Right renal cortex interstitium (tissue), 3 donors: Measurements from ENCODE around the gene APC2. TPM values are rescaled to one million over a fixed set of nuclear protein-coding genes. Genes with fewer than 3 reads are reported as not detected.

Experiments used
- DNase-seq, 3 donors: peaks; one replicate each; pipeline ENCODE4 v3.0.0-alpha.2; 2013; ENCODE audit warnings: low read depth in 3 of 3, low spot score in 2 of 3
- polyA plus RNA-seq, 3 donors: library from polyadenylated mRNA; unstranded; fragments of 120-200 nt; gene quantifications; one replicate each; pipeline ENCODE4 v1.2.1, GENCODE V29; 2013; ENCODE audit not compliant: insufficient read length in 3 of 3

The APC2 gene
- polyA plus RNA-seq = 1 to 10 TPM in 2 of 3 donors, under 1 TPM in 1; 0.86 to 1.1 (median 1.0) TPM

- DNase-seq = no peak
Observed at GRCh38 chr19:1449467-1450442, at the start of gene APC2. TSS of gene APC2 (plus strand) at chr19:1450121. CDS start at chr19:1453002, 2,881 bp downstream.

DNA sequence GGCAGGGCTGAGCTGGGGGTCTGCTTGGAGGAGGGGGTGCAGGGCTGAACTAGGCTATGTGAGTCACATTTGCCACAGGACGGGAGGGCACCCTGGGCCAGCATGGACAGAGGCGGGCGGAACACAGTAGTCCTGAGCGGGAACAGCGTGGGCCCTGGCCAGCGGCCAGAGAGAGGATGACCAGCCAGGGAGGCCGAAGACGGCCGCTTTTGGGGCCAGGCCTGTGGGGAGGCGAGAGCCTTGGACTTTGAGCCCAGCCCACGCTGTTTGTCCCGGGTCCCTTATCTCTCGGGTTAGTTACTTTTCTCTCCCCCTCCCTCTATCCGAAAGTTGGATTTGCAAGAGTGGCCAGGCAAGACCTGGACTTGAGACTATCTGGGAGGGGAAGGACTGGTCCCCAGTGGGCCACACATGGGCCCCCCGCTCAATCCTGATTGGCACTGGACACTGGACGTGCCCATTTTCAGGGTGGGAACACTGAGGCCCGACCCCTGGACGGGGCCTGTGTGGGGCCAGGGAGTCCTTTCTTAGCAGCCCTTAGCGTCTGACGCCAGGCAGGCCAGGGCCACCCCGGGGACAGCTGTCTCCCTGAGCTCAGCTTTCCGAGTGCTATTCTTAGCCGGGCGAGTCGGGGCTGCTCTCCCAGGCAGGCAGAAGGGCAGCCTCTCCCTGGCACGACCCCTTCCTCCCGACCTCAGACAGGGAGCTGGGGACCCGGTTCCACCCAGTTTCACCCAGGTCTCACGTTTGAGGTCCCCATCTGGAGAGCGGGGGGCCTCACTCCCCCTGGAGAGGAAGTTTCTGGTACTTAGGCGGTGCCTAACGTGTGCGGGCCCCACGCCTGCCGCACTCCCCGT is 49.4 kb upstream of the APC2 start:
- DNase-seq = no peak

- DNase-seq = no peak
Observed at GRCh38 chr19:1401138-1401888, 48.6 kb upstream of the APC2 start, which contains the start of gene GAMT. TSS of gene GAMT (minus strand) at chr19:1401542. CDS start at chr19:1401476, 66 bp downstream.

DNA sequence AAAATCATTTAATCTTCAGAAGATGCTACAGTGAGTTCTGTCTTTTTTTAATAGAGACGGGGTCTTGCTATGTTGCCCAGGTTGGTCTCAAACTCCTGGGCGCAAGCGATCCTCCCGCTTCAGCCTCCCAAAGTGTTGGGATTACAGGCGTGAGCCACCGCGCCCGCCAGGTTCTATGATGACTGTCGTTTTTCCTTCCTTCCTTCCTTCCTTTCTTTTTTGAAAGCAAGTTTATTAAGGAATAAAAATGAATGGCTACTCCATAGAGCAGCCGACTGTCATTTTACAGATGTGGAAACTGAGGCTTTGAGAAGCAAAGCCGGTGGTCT is 48.1 kb upstream of the APC2 start:
- DNase-seq = no peak

- no peak for DNase-seq
Observed at GRCh38 chr19:1402411-1403070, 47.4 kb upstream of the APC2 start.

DNA sequence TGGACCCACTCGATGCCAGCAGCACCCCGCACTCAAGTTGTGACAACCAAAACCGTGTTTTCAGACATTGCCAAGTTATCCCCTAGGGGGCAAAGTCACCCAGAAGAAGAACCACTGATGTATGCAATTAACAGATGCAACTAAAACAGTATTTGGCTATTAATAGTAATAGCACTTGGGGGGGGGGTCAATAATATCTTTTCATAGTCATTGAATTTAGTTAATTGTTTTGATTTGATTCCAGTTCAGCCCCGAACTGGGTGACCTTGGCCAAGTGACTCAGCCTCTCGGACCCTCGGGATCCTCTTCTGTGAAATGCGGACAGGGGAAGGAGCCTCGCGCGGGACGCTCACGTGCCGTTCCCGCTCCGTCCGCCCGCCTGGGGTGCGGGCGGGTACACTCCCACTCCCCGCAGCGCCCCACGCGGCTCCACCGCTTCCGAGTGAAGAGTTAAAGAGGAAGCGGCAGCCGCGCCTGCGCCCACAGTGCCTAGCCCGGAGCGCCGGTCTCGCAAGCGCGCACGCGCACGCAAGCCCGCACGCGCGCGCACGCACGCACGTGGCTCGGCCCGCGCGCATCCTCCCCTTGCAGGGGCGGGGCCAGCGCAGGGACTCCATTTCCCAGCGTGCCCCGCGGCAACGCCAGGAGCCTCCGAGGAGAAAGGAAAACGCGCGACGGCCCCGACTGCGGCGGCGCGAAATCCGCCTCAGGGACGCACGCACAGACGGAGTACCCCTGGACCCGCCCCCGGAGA is 43.0 kb upstream of the APC2 start:
- peak; percentile 89 to 97 (median 96) for DNase-seq

DNA sequence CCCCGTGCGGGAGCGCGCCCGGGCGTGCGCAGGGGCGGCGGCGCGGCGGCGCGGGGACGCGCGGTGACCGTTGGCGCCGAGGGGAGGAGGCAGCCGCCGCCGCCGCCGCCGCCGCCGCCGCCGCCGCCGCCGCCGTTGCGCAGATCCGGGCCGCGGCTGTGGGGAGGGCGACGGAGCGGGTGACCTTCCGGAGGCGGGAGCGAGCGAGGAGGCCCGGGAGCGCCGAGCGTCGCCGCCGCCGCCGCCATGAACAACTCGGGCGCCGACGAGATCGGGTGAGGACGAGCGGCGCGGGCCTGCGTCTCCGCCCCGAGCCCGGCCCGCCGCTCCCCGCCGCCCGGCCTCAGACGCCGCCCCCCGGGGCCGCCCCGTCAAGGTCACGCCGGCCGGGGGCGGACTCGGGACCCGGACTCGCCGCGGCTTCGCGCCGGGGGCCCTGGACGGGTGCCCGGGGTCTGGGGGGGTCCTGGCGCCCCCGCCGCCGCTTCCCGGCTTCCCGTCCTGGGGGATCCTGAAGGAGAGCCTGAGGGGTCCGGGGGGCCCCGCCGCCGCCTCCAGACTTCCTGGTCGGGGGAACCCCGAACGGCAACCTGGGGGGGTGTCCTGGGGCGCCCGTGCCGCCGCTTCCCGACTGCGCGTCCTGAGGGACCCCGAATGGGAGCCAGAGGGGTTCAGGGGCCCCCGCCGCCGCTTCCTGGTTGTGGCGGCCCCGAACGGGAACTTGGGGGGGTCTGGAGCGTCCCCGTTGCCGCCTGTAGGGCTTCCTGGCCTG is 42.2 kb upstream of the APC2 start, which contains the start of gene DAZAP1:
Gene DAZAP1, plus strand, starts transcription at position 59 of the 772 bp plus-strand sequence. Its CDS starts 188 bp downstream, at position 247.
- DNase-seq = no peak

- no peak for DNase-seq
Observed at GRCh38 chr19:1408300-1409203, 41.4 kb upstream of the APC2 start.

DNA sequence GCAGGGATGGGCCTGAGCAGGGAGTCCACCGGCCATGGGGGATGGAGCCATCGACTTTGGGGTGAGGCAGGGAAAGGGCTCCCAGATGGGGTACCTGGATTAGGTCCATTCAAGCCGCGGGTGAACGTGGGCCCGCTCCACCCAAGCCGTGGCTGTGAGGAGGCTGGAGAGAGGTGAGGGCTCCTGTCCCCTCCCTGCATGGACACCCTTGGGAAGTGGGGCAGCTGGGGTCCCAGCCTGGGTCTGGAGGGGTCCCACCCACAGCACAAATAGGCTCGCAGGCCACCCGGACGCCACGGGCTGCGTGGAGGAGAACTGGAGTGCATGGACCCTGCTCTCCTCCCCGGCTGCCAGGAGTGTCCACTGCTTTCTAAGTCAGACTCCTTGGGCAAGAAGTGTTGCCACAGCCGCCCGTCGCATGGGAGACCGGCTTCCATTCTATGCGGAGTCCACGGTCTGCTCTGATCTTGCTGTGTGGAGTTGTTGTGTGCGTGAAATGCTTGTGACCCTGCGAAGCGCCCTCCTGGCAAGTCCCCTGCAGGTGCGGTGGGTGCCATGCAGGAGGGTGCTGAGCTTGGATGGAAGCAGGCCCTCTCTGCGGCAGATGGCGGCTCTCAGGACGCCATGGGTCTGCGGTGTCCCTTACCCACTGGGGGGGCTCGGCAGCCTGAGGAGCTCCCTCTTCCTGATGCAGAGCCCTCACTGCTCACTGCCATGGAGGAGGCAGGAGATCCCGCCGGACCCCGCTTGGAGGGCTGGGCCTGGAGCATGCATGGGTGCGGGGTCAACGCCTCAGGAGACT is 40.5 kb upstream of the APC2 start:
- no peak for DNase-seq

DNA sequence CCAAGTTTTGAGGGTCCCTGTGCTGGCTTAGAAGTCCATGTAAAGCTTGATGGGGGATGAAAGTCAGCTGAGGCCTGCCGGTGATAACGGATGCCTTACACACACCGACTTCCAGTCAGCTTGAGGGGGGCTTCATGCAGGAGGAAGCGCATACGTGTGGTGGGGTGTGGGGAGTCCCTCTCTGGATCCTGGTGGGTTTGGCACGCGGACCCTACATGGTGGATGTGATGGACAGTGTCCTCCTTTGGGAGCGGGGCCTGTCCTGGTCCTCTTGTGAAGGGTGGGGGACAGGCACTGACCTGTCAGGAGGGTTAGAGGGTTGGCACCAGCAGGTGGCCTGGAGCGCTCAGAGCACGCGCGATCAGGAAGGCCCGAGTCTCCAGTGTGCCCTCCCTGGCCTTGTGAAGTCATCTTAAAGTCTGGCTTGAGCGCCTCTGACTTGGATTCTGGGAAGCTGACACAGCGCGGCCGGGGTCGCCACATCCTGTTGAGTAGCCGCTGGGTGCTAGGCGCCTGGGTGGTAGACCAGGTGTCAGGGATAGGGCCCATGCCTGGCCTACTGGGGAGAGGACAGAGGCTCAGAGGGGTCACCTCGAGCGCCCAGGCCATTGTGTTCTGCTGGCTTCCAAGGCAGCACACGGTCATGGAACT is 39.7 kb upstream of the APC2 start:
- no peak for DNase-seq

DNA sequence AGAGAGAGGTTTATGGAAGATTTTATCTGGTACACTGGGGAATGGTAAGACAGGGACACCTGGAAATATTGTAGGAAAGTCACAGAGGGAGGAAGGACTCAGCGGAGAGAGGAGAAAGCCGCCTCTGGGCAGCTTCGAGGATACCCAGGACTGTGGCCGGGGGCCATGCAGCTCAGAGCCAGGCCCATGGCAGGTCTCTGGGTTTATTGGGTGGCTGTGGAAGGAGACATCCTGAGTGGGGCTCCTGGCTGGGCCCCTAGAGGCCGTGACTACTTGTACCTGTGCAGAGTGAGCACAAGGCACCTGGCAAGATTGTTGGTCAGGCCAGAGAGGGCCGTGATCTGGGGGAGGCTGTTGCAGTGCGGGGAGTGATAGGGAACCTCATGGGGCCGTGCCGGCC is 39.1 kb upstream of the APC2 start:
- DNase-seq = no peak

DNA sequence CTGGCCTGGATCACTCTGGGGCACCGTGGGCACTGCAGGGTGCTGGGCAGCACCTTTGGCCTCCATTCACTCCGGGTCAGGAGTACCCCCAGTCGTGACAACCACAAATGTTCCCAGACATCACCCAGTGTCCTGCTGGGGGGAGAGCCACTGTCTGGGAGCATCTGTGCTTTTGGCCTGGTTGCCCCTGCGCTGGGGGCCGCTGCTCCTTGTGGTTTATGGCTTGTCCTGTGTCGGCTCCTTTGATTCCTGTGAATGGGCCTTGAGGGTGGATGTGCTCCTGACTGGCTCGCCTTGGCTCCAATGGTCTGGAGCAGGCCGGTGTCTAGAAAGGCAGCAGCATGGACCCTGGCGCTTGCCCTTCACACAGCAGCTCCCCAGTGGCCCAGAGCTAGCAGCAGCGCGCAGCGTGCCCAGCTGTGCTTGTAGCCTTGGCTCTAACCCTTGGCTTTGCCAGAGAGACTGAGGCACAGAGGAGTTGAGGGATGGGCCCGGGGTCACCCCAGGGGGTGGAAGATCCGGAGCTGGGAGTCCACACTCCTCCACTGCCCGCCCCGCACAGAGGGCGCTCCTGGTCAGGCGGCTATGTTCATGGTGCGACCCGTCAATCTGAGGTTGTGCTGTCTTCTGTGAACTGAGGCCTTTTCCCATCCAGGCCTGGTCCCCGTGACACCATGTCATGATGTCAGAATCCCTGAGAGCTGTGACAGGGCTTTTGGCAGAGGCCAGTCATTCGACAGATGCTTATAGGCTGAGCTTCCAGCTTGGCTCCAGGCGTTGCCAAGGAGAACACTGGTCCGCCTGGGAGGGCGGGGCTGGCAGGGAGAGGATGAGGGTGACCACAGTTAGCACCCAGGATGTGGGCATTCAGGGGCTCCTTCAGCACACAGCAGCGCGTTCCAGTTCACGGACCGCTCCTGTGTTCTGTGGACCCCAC is 38.4 kb upstream of the APC2 start:
- DNase-seq = no peak

GRCh38 chr19:1412323-1412923 is 37.5 kb upstream of the APC2 start:
- DNase-seq = no peak

GRCh38 chr19:1412995-1413800 is 36.7 kb upstream of the APC2 start:
- DNase-seq = no peak
